HG02840 (cell line): ENCODE measurements around the gene SMARCC2.
A peak's percentile ranks its signal among the peaks of the same experiment; 100 is the strongest.
"Not testable (repeated sequence)": the region's sequence is repeated elsewhere in the genome, so short reads cannot be mapped to it uniquely, and the experiment has no call there.

ENCODE experiments used
- ATAC-seq: cut with Tn5 transposase; IDR thresholded peaks from one replicate; pipeline ENCODE4 v1.9.1; 2021; ENCODE audit warnings: mild to moderate bottlenecking, moderate library complexity, moderate number of reproducible peaks; ENCODE audit not compliant: unreplicated experiment, low FRiP score

The SMARCC2 gene

DNA sequence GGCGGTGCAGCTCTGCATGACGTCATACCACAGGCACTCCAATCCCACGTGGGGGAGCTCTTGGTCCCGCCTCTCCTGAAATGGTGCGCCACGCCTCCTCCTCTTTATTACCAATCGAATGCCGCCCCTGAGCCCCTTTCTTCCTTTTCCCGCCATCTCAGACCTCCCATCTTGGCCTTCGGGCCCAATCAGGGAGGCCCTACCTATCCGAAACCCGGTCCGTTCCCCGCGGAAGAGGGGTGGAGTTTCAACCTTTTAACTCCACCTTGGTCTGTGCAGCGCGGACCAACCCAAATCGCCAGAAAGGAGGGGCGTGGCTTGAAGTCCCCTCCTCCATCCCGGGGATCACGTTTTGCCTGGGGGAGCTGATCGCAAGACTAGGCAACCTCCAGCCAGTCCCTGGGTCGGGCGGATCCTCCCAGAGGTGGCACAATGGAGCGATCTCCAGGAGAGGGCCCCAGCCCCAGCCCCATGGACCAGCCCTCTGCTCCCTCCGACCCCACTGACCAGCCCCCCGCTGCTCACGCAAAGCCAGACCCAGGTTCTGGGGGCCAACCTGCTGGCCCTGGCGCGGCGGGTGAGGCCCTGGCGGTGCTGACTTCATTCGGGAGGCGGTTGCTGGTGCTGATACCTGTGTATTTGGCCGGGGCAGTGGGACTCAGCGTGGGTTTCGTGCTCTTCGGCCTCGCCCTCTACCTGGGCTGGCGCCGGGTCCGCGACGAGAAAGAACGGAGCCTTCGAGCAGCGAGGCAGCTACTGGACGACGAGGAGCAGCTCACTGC lies 61.2 kb downstream of the SMARCC2 start, which contains the start of gene ESYT1:
ESYT1 (plus strand) TSS at position 380 of the 782 bp plus-strand sequence; CDS start at position 433, 53 bp downstream.
- ATAC-seq, result peak; percentile 88

DNA sequence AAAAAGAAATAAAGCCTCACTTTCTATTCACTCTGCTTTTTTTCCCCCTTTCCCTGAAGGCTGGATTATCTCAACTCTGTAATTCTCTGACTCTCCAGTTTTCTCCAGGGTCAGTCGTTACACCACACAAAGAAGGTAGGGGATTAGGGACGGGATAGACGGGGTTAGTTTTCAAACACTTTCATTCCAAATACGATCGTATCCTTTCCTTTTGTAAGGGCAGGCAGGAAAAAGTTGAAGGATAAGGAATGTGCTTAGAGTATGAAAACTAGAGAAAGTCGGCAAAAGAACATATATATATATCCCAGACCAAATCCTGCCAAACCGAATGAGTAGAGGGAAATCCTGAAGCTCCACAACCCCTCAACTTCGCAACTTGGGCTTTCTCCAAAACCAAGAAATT lies 61.8 kb downstream of the SMARCC2 start:
- ATAC-seq, result no peak

DNA sequence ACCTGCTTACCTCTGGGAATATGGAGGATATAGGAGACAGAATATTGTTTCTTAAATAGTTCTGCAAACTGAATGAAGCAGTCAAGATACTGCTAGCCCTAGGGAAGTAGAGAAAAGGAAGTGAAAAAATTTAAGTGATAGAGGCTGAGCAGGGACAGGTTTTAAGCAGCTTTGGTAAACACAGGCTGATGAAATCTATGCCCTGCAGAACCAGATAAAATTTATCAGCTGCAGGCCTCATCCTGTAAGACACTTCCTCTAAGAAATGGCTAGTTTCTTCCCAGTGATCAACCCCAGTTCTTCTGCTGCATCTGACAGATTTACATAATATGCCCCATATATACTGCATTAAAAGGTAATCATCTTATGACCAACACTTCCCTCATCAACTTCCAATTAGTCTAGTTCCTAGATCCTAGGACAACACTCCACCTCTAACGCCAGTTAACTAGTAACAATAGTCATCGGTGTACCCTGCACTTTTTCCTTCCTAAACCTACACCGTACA lies 62.5 kb downstream of the SMARCC2 start:
- no peak for ATAC-seq

DNA sequence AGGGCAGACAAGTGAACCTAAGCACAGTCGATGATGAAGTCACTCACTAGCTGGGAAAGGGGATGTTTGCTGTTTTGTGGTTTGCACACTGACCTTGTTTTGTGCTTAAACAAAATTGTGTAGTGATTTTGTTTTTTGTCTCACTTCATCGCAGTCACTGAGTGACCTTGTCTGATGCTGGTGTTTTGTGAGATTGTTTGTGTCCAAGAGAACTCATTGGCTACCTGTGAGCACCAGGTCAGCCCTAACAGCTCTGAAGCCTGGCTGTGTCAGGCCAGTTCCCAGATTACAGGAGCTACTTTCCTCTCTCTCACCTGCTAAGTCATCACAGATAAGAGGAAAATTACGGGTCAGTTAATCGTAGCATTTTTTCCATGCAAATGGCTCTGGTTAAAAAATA lies 65.2 kb downstream of the SMARCC2 start:
- no peak for ATAC-seq

DNA sequence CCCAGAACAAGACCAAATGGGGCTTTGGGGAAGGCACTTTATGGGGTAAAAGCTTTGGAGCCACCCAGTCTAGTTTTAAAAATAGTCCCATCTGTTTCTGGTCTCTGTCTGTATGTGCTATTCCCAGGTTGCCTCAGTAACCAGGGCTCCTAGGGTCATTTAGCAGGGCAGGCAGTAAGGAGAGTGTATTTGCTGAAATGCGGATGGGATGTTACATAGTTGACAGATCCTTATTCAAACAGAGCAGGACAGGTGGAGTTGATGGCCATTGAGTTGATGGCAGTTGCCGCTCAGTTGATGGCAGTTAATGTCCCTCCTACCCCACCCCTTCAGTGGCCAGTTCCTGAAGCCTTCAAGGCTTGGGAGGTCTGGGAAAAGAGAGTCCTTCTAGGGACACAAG lies 66.6 kb downstream of the SMARCC2 start:
- no peak for ATAC-seq

DNA sequence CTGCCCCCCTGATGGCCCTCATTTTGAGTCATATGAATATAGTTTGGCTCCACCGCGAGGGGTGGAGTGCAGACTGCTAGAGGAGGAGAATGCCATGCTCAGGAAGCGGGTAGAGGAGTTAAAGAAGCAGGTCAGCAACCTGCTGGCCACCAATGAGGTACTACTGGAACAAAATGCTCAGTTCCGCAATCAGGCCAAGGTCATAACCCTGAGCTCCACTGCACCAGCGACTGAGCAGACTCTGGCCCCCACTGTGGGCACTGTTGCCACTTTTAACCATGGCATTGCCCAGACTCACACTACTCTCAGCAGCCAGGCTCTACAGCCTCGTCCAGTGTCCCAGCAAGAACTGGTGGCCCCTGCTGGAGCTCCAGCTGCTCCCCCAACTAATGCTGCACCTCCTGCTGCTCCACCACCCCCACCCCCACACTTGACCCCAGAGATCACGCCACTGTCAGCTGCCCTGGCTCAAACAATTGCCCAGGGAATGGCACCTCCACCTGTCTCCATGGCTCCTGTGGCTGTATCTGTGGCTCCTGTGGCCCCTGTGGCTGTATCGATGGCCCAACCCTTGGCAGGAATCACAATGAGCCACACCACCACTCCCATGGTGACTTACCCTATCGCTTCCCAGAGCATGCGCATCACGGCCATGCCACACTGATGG lies 67.9 kb downstream of the SMARCC2 start:
- ATAC-seq, result no peak

DNA sequence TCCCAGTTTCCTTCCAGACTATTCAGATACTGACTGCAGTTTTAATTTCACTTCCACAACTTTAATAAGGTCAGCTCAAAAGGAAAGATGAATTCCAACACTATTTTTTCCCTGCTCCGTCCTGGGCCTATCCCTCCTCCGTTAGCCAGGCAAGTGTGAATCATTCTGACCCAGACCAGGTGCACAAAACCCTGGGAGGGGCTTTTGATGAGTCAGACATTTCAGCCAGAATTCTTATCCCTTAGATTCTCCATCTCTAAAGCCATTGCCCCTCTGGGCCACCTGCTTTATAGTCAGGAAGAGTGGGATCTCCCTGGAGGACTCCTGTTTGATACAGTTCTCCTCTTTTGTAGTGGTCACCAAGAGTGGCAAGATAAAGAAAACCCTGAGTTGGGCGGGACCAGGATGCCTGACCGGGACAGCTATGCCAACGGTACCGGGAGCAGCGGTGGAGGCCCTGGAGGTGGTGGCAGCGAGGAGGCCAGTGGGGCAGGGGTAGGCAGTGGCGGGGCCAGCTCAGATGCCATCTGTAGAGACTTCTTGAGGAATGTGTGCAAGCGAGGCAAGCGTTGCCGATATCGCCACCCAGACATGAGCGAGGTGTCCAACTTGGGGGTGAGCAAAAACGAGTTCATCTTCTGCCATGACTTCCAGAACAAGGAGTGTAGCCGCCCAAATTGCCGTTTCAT lies 69.0 kb downstream of the SMARCC2 start:
- ATAC-seq, result no peak

DNA sequence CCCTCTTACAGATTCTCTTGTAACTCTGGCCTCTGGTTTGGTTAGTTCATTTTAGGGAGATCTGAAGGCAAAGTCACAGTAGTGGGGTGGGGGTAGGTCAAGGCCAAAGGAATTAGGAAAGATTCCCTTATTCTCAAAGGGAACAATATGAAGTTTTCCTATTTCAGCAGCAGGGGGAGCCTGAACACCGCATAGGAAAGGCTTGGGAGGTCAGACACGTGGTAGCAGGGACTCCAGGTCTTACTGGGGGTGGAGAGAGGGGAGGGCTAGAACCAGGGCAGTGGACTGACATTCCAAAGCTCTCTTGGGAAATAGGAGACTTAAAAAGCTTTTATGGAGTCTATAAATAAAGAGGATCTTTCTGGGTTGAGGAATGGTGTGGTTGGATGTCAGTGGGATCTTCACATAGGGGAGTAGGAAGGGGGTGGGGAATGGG lies 69.9 kb downstream of the SMARCC2 start:
- ATAC-seq, result no peak

DNA sequence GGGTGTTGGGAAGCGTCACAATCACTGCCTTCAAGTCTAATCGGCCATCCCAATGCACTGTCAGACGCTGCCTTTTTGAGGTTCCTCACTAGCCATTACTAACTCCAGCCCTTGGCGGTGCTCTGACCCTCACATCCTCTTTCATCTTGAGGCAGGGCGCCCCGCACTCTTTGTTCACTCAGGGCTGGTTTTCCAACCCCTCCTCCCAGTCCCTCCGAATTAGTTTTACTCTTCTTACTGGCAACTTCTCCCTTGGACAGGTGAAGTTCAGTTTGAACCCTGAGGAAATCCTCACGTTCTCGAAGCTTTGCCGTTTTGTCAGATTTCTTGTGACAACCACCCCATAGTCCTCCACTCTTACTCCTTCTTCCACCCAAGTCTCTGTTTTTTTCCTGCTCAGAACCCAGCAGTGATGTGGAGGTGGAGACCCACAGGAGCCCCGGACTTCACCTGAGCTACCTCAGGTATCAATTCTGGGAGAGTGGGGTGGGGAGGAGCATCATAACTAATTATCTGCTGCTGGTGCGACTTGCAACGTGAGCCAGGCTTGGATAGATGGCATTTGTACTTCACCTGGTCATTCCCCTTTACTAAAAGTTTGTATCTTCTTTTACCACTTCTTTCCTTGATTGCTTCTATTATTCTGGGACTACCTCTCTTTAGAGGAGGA lies 70.5 kb downstream of the SMARCC2 start:
- ATAC-seq, result no peak

DNA sequence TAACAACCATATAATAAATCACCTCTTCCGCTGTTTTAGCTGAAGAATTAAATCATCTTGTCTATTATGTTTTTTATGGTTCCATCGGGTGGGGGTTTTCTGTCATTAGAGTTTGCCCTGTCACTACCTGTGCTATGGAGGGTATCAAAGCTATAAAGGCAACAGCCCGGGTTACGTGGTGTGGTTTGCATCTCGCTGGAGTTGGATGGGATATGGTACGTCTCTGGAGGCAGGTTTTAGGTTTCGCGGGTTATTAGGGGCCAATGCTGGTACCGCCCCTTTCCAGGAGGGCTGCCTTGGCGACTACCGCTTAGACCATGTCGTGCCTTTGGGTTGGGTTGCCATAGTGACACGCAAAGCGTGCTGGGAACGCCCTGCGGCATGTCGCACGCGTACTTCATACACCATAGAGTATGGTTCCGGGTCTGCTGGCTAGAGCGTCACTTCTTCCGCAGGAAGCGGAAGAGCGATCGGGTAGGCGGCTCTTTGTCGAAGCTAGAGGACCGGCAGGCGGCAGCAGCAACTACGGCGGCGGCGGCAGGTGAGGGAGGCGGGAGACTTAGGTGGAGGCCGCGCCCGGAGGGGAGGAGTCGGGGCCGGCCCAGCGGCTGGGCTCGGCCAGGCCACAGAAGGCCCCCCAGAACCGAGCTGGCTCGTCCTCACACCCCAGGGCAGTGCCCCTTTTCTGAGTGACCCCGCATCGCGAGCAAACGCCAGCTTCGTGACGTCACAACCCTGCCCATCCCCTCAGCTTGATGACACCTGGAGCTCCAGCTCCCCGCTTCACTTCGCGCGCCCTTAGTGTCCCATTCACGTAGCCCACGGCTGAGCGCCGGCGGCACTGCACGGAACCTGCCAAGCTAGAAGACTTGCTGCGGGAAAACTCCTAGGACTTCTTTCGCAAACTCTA lies 71.2 kb downstream of the SMARCC2 start, which contains the start of gene ZC3H10:
ZC3H10 (plus strand) TSS at position 489 of the 910 bp plus-strand sequence. CDS start 2,297 bp downstream, outside the sequence.
- ATAC-seq, result peak; percentile 78

DNA sequence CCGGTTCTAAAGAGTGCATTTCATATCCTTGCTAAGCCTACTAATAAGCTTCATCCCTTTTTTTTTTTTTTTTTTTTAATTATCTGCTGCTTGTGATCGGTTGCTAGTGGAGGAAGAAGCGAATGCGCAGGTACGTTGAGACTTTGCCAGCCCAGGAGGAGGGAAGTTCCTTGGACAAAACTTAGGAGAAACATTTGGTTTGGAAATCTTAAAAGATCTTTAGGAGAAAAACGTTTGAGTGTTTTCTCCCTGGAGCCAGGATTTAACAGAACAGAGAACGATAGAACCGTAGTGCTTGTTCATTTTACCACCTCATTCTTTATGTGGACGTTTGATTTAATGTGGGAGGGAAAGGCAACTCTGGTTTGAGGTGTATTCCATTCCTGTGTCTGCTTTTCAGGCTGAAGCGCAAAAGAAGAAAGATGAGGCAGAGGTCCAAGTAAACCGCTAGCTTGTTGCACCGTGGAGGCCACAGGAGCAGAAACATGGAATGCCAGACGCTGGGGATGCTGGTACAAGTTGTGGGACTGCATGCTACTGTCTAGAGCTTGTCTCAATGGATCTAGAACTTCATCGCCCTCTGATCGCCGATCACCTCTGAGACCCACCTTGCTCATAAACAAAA lies 72.1 kb downstream of the SMARCC2 start:
- not testable (repeated sequence) for ATAC-seq

DNA sequence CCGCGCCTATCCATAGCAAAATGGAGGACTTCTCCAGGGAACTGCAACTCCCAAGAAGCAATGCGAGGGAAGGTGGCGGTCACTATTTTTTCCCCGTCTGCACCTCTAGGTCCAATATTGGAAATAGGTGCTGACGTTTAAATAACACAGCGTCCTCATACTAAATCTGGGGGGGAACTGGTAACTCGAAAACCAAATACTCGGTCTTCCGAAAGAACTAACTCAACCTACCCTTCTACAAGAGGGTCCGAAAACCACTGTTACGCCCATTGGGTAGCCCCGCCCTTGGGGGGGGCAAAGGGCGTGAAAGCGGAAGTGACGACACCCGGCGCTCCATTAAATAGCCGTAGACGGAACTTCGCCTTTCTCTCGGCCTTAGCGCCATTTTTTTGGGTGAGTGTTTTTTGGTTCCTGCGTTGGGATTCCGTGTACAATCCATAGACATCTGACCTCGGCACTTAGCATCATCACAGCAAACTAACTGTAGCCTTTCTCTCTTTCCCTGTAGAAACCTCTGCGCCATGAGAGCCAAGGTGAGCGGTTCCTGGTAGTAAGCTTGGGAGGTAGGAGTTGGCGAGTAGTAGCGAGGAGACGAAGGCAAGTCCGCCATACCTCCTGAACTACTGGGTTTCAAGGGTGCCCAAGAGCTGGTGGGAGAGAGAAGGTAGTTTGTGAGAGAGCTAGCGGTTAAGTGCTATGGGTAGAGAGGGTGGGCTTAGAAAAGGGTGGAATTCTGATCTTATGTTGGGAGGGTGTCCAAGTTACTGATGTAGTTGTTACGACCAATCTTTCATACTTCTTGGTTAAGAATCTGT lies 72.8 kb downstream of the SMARCC2 start, which contains the start of gene RPL41:
RPL41 (plus strand) TSS at position 367 of the 815 bp plus-strand sequence.
- peak; percentile 45 for ATAC-seq

DNA sequence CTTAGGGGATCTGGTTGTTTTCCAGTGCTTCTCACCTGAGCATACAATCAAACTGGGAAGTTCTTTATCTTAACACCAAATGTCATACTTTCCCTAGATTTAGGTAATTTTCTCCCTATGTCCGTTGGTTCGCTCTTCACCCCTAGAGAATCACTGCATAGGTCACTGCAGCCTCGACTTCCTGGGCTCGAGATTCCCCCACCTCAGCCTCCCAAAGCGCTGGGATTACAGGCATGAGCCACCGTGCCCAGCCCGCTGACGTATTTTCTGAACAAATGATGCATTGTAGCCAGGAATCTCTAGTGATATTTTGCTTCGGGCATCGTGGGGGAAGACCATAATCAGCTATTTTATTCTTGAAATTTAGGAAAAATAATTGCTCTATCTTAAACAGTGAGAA lies 74.0 kb downstream of the SMARCC2 start:
- no peak for ATAC-seq

DNA sequence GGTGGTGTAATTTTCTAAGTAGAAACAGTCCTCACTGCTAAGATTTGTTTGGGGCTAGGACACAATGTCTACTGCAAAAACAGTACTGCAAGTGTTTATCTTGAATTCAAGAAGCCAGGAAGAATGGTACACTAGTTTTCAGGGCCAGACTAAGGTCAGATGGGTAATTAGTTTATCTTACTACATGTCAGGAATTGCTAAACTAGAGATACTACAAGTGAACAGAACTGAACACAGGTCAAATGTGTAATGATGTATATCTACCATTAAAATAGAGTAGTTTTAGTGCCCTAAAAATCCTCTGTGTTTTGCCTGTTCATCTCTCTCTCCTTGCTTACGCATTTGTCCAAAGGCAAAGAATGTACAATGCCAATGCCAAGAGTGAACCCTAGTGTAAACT lies 75.2 kb downstream of the SMARCC2 start:
- ATAC-seq, result no peak
